K562 (cell line): ENCODE results near the gene UBE2M. TPM values are rescaled to one million over a fixed set of nuclear protein-coding genes. Genes with fewer than 3 reads are reported as not detected.

ENCODE experiments used
- BRD4 ChIP-seq: fragments of 200-600 bp; sonication (generic); IDR thresholded peaks from 2 replicates; pipeline ENCODE4 v1.6.1; 2017; ENCODE audit warnings: inconsistent platforms
- CBX5 ChIP-seq: IDR thresholded peaks from 2 replicates; pipeline ENCODE4 v1.6.1; 2014; ENCODE audit warnings: low read depth, borderline replicate concordance
- DMBX1 ChIP-seq: fragments of 250-450 bp; sonication (Bioruptor Pico); IDR thresholded peaks from 2 replicates; pipeline ENCODE4 v1.8.0; 2022; ENCODE audit warnings: inconsistent platforms, mild to moderate bottlenecking, moderate library complexity, borderline replicate concordance
- DPF2 ChIP-seq: fragments of 450-650 bp; IDR thresholded peaks from 2 replicates; pipeline ENCODE4 v1.6.1; 2016
- EGR1 ChIP-seq: fragments of 450-650 bp; conservative IDR thresholded peaks from 2 replicates; pipeline ENCODE4 v1.6.1; 2017; ENCODE audit warnings: mild to moderate bottlenecking
- ELF1 ChIP-seq: fragments of 200-800 bp; sonication (Bioruptor generic); IDR thresholded peaks from 2 replicates; pipeline ENCODE4 v1.6.1; 2016; ENCODE audit warnings: missing genetic modification characterization, missing compliant biosample characterization
- ETV1 ChIP-seq: fragments of 450-650 bp; conservative IDR thresholded peaks from 2 replicates; pipeline ENCODE4 v1.6.1; 2016; ENCODE audit warnings: missing genetic modification characterization, control low read depth, low read depth, missing compliant biosample characterization
- FOS ChIP-seq: IDR thresholded peaks from 3 replicates; pipeline ENCODE4 v1.6.1; 2011; ENCODE audit not compliant: insufficient read length; ENCODE audit errors: extremely low read depth
- MITF ChIP-seq: IDR thresholded peaks from 2 replicates; pipeline ENCODE4 v1.6.1; 2014; ENCODE audit warnings: antibody characterized with exemption
- MYBL2 ChIP-seq, 2 experiments: fragments of 450-650 bp in 1 of 2; sonication (generic) in 1 of 2; formaldehyde crosslinking in 1 of 2; IDR thresholded peaks; 2 replicates each; pipeline versions ENCODE4 v1.6.1 to v1.8.1; 2017 to 2022; ENCODE audit warnings: borderline replicate concordance in 1 of 2, inconsistent platforms in 1 of 2, low read depth in 1 of 2, mild to moderate bottlenecking in 1 of 2, missing genetic modification reagents in 1 of 2, moderate library complexity in 1 of 2
- RB1 ChIP-seq: fragments of 450-650 bp; IDR thresholded peaks from 2 replicates; pipeline ENCODE4 v1.6.1; 2017; ENCODE audit warnings: low read depth, mild to moderate bottlenecking
- SETDB1 ChIP-seq: IDR thresholded peaks from one replicate; pipeline ENCODE4 v1.6.1; 2012; ENCODE audit warnings: low read length, control low read depth, inconsistent platforms
- SIN3B ChIP-seq: fragments of 450-650 bp; IDR thresholded peaks from 2 replicates; pipeline ENCODE4 v1.6.1; 2017; ENCODE audit warnings: low read depth, mild to moderate bottlenecking, moderate library complexity
- SUPT5H ChIP-seq: fragments of 450-650 bp; IDR thresholded peaks from 2 replicates; pipeline ENCODE4 v1.6.1; 2016
- TCF3 ChIP-seq: sonication (generic); formaldehyde crosslinking; IDR thresholded peaks from 2 replicates; pipeline ENCODE4 v1.4.0; 2020; ENCODE audit warnings: mild to moderate bottlenecking, missing genetic modification reagents
- VEZF1 ChIP-seq: fragments of 200-800 bp; sonication (Bioruptor generic); IDR thresholded peaks from 2 replicates; pipeline ENCODE4 v1.6.1; 2017; ENCODE audit warnings: missing genetic modification characterization, missing compliant biosample characterization
- XRCC3 ChIP-seq: fragments of 450-650 bp; IDR thresholded peaks from 2 replicates; pipeline ENCODE4 v1.6.1; 2017; ENCODE audit warnings: mild to moderate bottlenecking, moderate library complexity
- ZFP36 ChIP-seq: fragments of 150-350 bp; IDR thresholded peaks from 2 replicates; pipeline ENCODE4 v1.6.1; 2018; ENCODE audit warnings: low read length, low read depth; ENCODE audit not compliant: partially characterized antibody
- ZNF24 ChIP-seq: fragments of 450-650 bp; IDR thresholded peaks from 2 replicates; pipeline ENCODE4 v1.6.1; 2016
- ZNF282 ChIP-seq: sonication (generic); formaldehyde crosslinking; IDR thresholded peaks from 2 replicates; pipeline ENCODE4 v1.8.1; 2023; ENCODE audit warnings: missing genetic modification reagents
- ZNF780A ChIP-seq: fragments of 250-450 bp; sonication (Bioruptor Pico); IDR thresholded peaks from 2 replicates; pipeline ENCODE4 v1.5.0; 2021; ENCODE audit warnings: mild to moderate bottlenecking
- ZNF785 ChIP-seq: fragments of 250-450 bp; sonication (Bioruptor Pico); IDR thresholded peaks from 2 replicates; pipeline ENCODE4 v1.4.0; 2020; ENCODE audit warnings: mild to moderate bottlenecking
- polyA plus RNA-seq, 8 experiments: library from polyadenylated mRNA; depleted of rRNA in 4 of 8; stranded (reverse) in 5 of 8; unstranded in 3 of 8; fragments of >200 nt; fragmentation: Nextera tagmentation in 2 of 8; fragmentation: Illumina TruSeq in 1 of 8; extraction: Ambion mirVana in 2 of 8; extraction: Trizol in 1 of 8; gene quantifications; 2 replicates each; pipeline versions ENCODE4 v1.2.1 to v1.2.3, GENCODE V29; 2011 to 2014; ENCODE audit warnings: inconsistent platforms in 1 of 8, missing spikeins in 1 of 8
- total RNA-seq, 7 experiments: library from RNA; depleted of rRNA in 6 of 7; stranded (reverse); fragments of >200 nt in 6 of 7; fragmentation: Illumina TruSeq in 2 of 7; extraction: Trizol in 2 of 7; gene quantifications; 2 replicates each; pipeline versions ENCODE4 v1.2.1 to v1.2.3, GENCODE V29; 2011 to 2021; ENCODE audit warnings: low replicate concordance in 1 of 7
- TF ChIP-seq, protein P1 (sequence below), 2 experiments: fragments of 450-650 bp; conservative IDR thresholded peaks; 2 replicates each; pipeline ENCODE4 v1.6.1; 2017; ENCODE audit warnings: mild to moderate bottlenecking in 2 of 2, moderate library complexity in 2 of 2
- TF ChIP-seq, protein P2 (sequence below): fragments of 450-650 bp; IDR thresholded peaks from 2 replicates; pipeline ENCODE4 v1.6.1; 2016; ENCODE audit warnings: missing biosample characterization, missing genetic modification characterization

The UBE2M gene
- total and polyA plus RNA-seq, 9 of the 15 experiments (the other 6 are each of a cell fraction or from before 2014, with no cell fraction given), result 0.92 to 163 (median 85.7) TPM

DNA sequence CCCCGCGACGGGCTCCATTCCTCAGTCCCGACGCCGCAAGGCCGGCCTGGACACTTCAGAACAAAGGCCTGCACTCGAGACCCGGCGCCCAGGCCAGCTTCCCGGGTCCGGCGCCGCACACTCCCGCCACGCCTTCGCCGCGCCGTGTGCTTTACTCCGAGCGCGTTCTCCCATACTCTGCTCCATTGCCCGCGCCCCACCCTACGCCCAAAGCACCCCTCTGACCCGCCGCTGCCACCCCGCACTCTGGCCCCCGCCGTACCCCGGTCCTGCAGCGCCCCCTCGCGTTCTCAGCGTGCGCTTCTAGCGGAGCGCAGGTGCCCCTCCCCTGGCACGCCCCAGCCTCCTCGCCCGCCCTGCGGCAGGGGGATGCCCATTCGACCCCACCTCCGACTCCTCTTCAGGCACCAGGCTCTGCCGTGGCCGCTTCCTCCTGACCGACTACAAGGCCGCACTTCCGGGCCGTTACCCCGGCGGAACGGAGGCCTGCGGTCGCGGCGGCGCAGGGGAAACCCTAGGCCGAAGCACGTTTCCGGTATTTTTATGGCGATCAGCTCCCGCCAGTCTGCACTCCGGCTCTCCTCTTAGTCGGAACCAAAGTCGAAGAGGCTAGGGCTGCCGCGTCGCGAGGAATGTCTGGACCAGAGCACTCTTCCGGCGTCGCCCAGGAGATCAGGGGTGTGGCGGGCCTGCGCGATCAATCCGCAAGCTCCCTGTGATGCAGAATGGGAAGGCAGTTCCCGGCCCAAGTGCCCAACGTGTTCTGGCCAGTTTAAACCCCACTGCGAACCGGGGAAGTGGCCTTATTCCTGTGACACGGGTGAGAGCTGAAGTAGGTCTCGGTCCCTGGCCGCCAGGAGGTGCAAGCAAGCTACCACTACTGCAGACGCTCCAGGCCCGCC, 38.8 kb downstream of the UBE2M start, which contains the start of gene ZBTB45 (continued):
- TF ChIP-seq RB1 (peak; percentile 90), MITF (no peak), SUPT5H (peak; percentile 84), FOS (no peak), ZNF785 (CRISPR knock-in tag) (no peak), DMBX1 (CRISPR knock-in tag) (no peak), ETV1 (tag) (peak; percentile 96), TCF3 (peak; percentile 54), CBX5 (peak; percentile 75), ZNF282 (0 out of 2 replicates have a peak, but pooled peaks have one; percentile 31), SETDB1 (no peak), DPF2 (peak; percentile 22; the same call in 1 of the 2 replicates), ELF1 (tag) (peak; percentile 95), ZNF780A (CRISPR knock-in tag) (0 out of 2 replicates have a peak, but pooled peaks have one; percentile 65), ZFP36 (peak; percentile 25), ZNF24 (peak; percentile 31), MYBL2 (IDR thresholded peaks at IDR 0.05; ENCODE audit: low read depth) (peak; percentile 59; the same call in 1 of the 2 replicates), MYBL2 (CRISPR knock-in tag; IDR thresholded peaks at IDR 0.05; ENCODE audit: borderline replicate concordance) (no peak), BRD4 (peak; percentile 95), EGR1 (peak; percentile 46; the same call in 1 of the 2 replicates), XRCC3 (no peak), SIN3B (peak; percentile 99), VEZF1 (peak; percentile 92)
- TF ChIP-seq, protein P1, sequence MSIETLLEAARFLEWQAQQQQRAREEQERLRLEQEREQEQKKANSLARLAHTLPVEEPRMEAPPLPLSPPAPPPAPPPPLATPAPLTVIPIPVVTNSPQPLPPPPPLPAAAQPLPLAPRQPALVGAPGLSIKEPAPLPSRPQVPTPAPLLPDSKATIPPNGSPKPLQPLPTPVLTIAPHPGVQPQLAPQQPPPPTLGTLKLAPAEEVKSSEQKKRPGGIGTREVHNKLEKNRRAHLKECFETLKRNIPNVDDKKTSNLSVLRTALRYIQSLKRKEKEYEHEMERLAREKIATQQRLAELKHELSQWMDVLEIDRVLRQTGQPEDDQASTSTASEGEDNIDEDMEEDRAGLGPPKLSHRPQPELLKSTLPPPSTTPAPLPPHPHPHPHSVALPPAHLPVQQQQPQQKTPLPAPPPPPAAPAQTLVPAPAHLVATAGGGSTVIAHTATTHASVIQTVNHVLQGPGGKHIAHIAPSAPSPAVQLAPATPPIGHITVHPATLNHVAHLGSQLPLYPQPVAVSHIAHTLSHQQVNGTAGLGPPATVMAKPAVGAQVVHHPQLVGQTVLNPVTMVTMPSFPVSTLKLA (conservative IDR thresholded peaks at IDR 0.05), result peak; percentile 88 to 92
- TF ChIP-seq, protein P2, sequence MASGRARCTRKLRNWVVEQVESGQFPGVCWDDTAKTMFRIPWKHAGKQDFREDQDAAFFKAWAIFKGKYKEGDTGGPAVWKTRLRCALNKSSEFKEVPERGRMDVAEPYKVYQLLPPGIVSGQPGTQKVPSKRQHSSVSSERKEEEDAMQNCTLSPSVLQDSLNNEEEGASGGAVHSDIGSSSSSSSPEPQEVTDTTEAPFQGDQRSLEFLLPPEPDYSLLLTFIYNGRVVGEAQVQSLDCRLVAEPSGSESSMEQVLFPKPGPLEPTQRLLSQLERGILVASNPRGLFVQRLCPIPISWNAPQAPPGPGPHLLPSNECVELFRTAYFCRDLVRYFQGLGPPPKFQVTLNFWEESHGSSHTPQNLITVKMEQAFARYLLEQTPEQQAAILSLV (tag), result 0 out of 2 replicates have a peak, but pooled peaks have one; percentile 3
